ENCODE measurements around the gene ARHGEF10L.

ARHGEF10L gene

DNA sequence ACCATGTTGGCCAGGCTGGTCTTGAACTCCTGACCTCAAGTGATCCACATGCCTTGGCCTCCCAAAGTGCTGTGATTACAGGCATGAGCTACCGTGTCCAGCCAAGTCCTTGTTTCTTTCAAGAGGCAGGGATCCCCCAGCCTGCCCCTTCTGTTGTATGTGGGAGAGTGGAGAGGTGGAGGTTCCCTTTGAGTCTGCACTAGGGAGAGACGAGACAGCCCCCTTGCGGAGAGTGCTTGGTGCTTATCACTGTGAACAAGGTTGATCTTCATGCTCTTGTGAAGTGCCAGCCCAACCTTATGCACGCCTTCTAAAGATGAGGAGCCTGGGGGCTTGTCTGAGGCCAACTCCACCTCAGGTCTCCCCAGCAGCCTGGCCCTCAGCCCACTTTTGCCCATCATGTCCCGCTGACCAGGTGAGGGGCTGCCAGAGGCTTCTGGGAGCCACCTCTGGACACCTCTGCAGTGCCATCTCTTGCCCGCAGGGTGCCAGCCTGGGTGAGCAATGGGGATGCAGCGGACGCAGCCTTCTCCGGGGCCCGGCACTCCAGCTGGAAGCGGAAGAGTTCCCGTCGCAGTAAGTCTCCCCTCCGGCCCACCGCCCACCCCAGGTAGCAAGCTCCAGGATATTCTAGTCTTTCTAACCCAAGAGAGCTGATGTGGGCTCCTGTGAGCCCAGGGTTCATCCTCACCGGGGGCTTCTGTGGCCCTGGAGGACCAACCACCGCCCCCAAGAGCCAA is 62.3 kb downstream of the ARHGEF10L start:
- no peak overlapping the region for H3K27ac ChIP-seq (ENCODE audit: low read length)
- peaks cover 18% of the 10 kb centered on the region for H3K36me3 ChIP-seq (ENCODE audit: insufficient read depth, low read depth, low read length)
- H3K9me3 ChIP-seq (ENCODE audit: insufficient read depth, low read depth, low read length) = no peaks in the 10 kb centered on the region
- H3K9ac ChIP-seq (ENCODE audit: low read depth, low read length) = no peak overlapping the region
- no peaks in the 10 kb centered on the region for H3K27me3 ChIP-seq (ENCODE audit: insufficient read depth, low read length)
- no peak overlapping the region for H3K4me3 ChIP-seq (ENCODE audit: low read length)
- H3K4me1 ChIP-seq (ENCODE audit: insufficient read depth, low read length) = no peaks in the 10 kb centered on the region

DNA sequence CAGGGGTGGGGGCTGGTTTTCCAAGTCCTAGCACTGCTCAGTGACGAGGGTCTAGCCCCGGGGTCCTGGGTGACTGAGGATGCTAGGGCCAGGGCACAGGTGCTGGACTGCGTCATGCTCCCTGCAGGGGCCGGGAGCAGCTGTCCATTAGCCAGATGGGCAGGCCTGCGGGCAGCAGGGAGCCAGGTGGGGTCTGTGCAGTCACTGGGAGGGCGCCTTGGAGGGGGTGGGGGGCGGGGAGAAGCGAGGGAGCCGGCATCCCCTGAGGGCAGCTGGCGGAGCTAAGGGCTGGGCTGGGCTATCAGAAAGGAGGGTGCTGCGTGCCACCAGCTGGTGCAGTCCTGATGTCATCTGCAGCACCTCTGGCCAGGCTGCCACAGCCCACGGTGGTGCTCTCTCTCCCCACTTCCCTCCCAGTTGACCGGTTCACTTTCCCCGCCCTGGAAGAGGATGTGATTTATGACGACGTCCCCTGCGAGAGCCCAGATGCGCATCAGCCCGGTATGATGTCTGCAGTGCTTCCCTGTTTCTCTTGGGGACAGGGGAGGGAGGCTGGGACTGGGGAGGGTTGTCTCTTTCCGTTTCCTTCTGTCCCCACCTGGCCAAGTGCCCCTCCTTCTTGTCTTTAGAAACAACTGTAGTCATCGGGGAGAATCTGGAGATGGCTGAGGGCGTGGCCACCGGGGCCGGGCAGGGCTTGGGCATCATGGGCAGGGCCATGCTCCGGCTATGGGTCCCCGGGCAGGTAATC is 63.8 kb downstream of the ARHGEF10L start:
- no peak overlapping the region for H3K9ac ChIP-seq (ENCODE audit: low read depth, low read length)
- H3K36me3 ChIP-seq (ENCODE audit: insufficient read depth, low read depth, low read length) = peaks cover 22% of the 10 kb centered on the region
- H3K9me3 ChIP-seq (ENCODE audit: insufficient read depth, low read depth, low read length) = no peaks in the 10 kb centered on the region
- H3K4me1 ChIP-seq (ENCODE audit: insufficient read depth, low read length) = no peaks in the 10 kb centered on the region
- no peak overlapping the region for H3K27ac ChIP-seq (ENCODE audit: low read length)
- no peak overlapping the region for H3K4me3 ChIP-seq (ENCODE audit: low read length)
- no peaks in the 10 kb centered on the region for H3K27me3 ChIP-seq (ENCODE audit: insufficient read depth, low read length)

DNA sequence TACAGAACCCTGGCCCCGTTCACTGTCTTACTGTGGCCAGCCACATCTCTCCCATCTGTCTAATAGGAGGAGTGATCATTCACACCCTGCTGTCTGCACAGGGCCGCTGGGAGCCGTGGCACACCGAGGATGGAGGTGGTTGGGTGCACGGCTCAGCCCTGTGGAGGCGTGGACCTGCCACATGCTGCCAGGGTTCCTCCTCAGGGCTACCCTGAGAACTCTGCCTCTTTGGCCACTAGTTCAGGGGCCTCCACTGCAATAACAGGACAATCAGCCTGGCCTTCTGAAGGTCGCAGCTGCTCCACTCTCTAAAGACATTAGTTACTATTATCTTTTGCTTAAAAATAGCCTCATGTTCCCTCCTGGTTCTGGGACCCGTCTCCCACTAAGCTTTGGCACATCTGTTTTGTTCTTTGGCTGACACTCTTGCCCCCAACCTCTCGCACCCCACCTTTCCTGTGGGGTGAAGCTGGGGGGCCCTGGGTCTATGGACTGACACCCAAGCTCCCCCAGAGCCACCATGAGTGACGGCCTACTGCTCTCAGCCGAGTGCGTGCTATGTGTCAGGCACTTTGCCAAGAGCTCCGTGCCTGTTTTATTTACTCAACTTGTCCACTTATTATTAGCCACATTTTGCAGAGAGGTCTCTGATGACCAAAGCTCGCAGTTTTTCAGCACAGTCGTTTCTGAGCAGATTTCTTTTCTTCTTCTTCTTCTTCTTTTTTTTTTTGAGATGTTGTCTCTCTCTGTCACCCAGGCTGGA is 66.3 kb downstream of the ARHGEF10L start:
- H3K27ac ChIP-seq (ENCODE audit: low read length) = no peak overlapping the region
- no peak overlapping the region for H3K9ac ChIP-seq (ENCODE audit: low read depth, low read length)
- no peaks in the 10 kb centered on the region for H3K9me3 ChIP-seq (ENCODE audit: insufficient read depth, low read depth, low read length)
- no peaks in the 10 kb centered on the region for H3K4me1 ChIP-seq (ENCODE audit: insufficient read depth, low read length)
- H3K4me3 ChIP-seq (ENCODE audit: low read length) = no peak overlapping the region
- peaks cover 23% of the 10 kb centered on the region for H3K36me3 ChIP-seq (ENCODE audit: insufficient read depth, low read depth, low read length)
- no peaks in the 10 kb centered on the region for H3K27me3 ChIP-seq (ENCODE audit: insufficient read depth, low read length)

DNA sequence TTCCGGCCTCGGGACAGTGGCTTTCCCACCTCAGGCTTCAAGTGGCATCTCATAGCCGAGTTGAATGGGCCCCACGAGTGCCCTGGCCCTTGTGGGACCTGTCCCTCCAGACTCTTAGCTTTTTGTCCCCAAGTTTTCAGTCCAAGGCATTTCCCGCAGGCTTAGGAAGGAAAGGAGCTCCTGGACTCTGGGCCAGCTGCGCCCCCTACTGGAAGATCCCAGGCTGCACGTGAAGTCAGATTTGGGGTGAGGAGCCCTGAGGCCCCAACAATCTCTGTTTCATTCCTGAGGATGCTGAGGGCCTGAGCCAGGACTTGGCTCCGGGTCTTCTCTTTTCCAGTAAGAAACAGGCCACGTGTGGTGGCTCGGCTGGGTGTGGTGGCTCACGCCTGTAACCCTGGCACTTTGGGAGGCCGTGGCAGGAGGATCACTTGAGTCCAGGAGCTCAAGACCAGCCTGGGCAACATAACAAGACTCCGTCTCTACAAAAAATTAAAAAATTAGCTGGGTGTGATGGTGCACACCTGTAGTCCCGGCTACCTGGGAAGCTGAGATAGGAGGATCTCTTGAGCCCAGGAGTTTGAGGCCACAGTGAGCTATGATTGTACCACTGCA is 67.4 kb downstream of the ARHGEF10L start:
- H3K9me3 ChIP-seq (ENCODE audit: insufficient read depth, low read depth, low read length) = no peaks in the 10 kb centered on the region
- no peak overlapping the region for H3K27ac ChIP-seq (ENCODE audit: low read length)
- H3K4me1 ChIP-seq (ENCODE audit: insufficient read depth, low read length) = no peaks in the 10 kb centered on the region
- H3K27me3 ChIP-seq (ENCODE audit: insufficient read depth, low read length) = no peaks in the 10 kb centered on the region
- peaks cover 29% of the 10 kb centered on the region for H3K36me3 ChIP-seq (ENCODE audit: insufficient read depth, low read depth, low read length)
- no peak overlapping the region for H3K4me3 ChIP-seq (ENCODE audit: low read length)
- no peak overlapping the region for H3K9ac ChIP-seq (ENCODE audit: low read depth, low read length)

DNA sequence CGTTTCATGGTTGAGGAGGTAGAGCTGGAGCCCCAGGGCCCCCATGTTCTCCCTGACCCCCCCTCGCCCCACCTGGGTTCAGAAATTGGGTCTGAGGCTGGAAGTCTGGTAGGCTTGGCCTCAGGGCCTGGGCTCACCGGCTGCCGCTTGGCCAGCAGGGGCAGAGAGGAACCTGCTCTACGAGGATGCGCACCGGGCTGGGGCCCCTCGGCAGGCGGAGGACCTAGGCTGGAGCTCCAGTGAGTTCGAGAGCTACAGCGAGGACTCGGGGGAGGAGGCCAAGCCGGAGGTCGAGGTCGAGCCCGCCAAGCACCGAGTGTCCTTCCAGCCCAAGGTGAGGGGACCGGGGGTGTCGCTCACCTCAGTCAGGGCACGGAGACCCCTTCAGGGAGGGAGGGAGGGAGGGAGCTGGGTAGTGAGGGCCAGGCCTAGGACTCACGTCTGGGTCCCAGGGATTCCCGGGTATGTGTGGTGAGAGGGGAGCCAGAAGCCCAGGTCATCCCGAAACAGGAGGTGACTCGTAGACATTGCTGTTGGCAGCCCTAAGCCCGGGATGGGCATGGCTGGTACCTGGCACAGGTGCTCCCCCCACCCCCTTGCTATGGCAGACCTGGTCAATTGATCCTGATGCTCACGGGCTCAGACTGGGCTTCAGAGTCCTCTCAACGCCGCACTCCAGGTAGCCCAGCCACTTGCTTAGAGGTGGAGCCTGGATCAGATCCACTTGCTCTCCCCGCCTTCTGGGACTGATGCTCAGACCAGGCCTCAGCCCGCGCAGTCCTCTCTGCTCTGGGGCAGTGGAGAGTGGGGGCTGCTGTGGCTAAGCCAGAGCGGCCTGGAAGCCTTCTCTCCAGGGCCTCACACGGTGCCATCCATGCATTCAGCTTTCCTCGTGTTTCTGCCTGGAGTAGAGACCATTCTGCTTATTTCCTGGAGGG is 68.4 kb downstream of the ARHGEF10L start:
- Histone ChIP-seq H3K36me3 (ENCODE audit: insufficient read depth, low read depth, low read length) (peaks cover 29% of the 10 kb centered on the region), H3K4me3 (ENCODE audit: low read length) (no peak overlapping the region), H3K9ac (ENCODE audit: low read depth, low read length) (no peak overlapping the region), H3K27ac (ENCODE audit: low read length) (no peak overlapping the region), H3K27me3 (ENCODE audit: insufficient read depth, low read length) (no peaks in the 10 kb centered on the region), H3K4me1 (ENCODE audit: insufficient read depth, low read length) (no peaks in the 10 kb centered on the region), H3K9me3 (ENCODE audit: insufficient read depth, low read depth, low read length) (no peaks in the 10 kb centered on the region)

DNA sequence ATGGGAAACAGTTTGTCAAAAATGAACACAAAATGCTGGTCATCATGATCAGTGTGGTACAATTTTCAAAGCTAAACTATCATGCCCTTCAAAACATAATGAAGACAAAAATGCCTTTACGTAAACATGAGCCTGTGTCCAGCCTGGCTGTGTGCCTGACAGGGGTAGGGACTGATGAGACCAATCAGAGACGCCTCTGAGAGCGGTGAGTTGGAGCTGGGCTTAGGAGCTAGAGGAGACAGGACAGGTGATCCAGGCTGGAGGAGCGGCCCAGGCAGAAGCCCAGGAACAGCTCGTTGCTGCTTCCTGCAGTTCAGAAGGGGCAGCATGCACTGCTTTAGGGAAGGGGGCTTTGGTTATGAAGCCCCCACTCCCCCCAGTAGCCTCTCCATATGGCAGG is 70.0 kb downstream of the ARHGEF10L start:
- no peak overlapping the region for H3K9ac ChIP-seq (ENCODE audit: low read depth, low read length)
- H3K4me3 ChIP-seq (ENCODE audit: low read length) = no peak overlapping the region
- no peaks in the 10 kb centered on the region for H3K4me1 ChIP-seq (ENCODE audit: insufficient read depth, low read length)
- peaks cover 27% of the 10 kb centered on the region for H3K36me3 ChIP-seq (ENCODE audit: insufficient read depth, low read depth, low read length)
- H3K27me3 ChIP-seq (ENCODE audit: insufficient read depth, low read length) = no peaks in the 10 kb centered on the region
- no peaks in the 10 kb centered on the region for H3K9me3 ChIP-seq (ENCODE audit: insufficient read depth, low read depth, low read length)
- H3K27ac ChIP-seq (ENCODE audit: low read length) = no peak overlapping the region

DNA sequence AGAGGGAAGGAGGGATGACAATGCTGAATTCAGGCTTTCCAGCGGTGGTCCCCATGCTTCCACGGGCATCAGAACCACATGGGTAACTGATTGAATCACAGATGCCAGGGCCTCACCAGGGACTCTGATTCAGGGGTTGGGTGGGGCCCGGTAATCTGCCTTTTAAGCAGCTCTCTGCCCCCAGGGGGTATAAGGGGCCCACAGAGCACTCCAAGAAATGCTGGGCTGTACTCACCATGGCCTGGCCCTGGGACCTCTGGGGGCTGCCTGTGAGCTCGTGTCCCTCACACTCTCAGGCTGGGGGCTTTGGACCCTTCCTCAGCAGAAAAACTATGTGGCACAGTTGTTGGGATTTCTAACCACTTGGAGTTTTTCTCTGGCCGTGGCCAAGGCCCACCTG is 70.6 kb downstream of the ARHGEF10L start:
- Histone ChIP-seq H3K9ac (ENCODE audit: low read depth, low read length) (no peak overlapping the region), H3K4me1 (ENCODE audit: insufficient read depth, low read length) (no peaks in the 10 kb centered on the region), H3K27ac (ENCODE audit: low read length) (no peak overlapping the region), H3K9me3 (ENCODE audit: insufficient read depth, low read depth, low read length) (no peaks in the 10 kb centered on the region), H3K36me3 (ENCODE audit: insufficient read depth, low read depth, low read length) (peaks cover 22% of the 10 kb centered on the region), H3K4me3 (ENCODE audit: low read length) (no peak overlapping the region), H3K27me3 (ENCODE audit: insufficient read depth, low read length) (no peaks in the 10 kb centered on the region)

DNA sequence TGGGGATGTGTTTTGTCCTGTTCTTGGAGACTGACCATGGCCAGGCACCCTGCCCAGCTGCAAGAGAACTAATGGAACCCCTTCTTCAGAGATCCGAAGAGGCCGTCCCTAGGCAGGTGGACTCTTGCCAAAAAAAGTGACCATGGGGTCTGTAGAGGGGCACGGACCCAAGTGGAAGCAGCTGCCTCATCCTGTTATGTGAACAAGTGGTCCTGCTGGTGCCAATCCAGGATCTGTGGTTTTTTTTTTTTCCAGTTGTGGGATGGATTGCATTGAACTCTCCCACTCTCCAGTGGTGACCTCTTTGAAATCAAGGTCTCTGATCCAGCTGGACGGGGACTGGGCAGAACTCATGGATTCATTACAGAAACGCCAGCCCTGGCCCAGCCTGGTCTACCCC is 71.2 kb downstream of the ARHGEF10L start:
- Histone ChIP-seq H3K27me3 (ENCODE audit: insufficient read depth, low read length) (no peaks in the 10 kb centered on the region), H3K4me3 (ENCODE audit: low read length) (no peak overlapping the region), H3K9me3 (ENCODE audit: insufficient read depth, low read depth, low read length) (no peaks in the 10 kb centered on the region), H3K9ac (ENCODE audit: low read depth, low read length) (no peak overlapping the region), H3K4me1 (ENCODE audit: insufficient read depth, low read length) (no peaks in the 10 kb centered on the region), H3K36me3 (ENCODE audit: insufficient read depth, low read depth, low read length) (peaks cover 20% of the 10 kb centered on the region), H3K27ac (ENCODE audit: low read length) (no peak overlapping the region)

DNA sequence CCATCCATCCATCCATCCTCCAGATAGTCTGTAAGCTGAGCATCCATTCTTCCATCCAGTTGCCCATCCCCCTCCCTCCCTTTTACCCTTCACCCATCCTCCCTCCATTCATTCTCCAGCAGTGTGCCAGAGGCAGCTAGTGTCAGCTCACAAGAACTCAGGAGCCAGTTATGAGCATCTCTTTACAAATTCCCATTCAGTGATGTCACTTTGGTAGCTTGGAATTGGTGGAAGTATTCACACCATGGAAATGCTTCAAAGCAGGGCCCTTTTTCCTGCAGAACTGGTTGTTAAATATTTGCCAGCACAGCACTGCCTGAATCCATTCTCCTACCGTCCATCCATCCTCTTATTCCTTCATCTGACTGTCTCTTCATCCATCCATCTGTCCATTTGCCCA is 72.5 kb downstream of the ARHGEF10L start:
- Histone ChIP-seq H3K36me3 (ENCODE audit: insufficient read depth, low read depth, low read length) (peaks cover 20% of the 10 kb centered on the region), H3K4me3 (ENCODE audit: low read length) (no peak overlapping the region), H3K4me1 (ENCODE audit: insufficient read depth, low read length) (no peaks in the 10 kb centered on the region), H3K27ac (ENCODE audit: low read length) (no peak overlapping the region), H3K9me3 (ENCODE audit: insufficient read depth, low read depth, low read length) (no peaks in the 10 kb centered on the region), H3K9ac (ENCODE audit: low read depth, low read length) (no peak overlapping the region), H3K27me3 (ENCODE audit: insufficient read depth, low read length) (no peaks in the 10 kb centered on the region)

DNA sequence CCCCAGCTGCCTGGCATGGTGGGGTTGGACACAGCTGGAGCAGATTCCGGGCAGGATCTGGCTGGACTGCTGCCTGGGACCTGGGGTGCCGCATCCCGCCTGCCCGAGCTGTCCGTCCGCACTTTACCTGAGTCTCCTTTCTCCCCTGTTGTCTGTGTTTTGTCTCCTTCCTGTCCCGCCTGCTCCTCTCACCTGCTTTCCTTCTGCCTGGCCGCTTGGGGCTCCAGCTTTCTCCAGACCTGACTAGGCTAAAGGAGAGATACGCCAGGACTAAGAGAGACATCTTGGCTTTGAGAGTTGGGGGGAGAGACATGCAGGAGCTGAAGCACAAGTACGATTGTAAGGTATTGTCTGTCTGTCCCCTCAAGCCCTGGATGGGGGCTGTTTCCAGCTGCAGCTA is 73.3 kb downstream of the ARHGEF10L start:
- no peak overlapping the region for H3K27ac ChIP-seq (ENCODE audit: low read length)
- no peaks in the 10 kb centered on the region for H3K27me3 ChIP-seq (ENCODE audit: insufficient read depth, low read length)
- H3K4me1 ChIP-seq (ENCODE audit: insufficient read depth, low read length) = no peaks in the 10 kb centered on the region
- H3K4me3 ChIP-seq (ENCODE audit: low read length) = no peak overlapping the region
- no peaks in the 10 kb centered on the region for H3K9me3 ChIP-seq (ENCODE audit: insufficient read depth, low read depth, low read length)
- H3K9ac ChIP-seq (ENCODE audit: low read depth, low read length) = no peak overlapping the region
- peaks cover 16% of the 10 kb centered on the region for H3K36me3 ChIP-seq (ENCODE audit: insufficient read depth, low read depth, low read length)

DNA sequence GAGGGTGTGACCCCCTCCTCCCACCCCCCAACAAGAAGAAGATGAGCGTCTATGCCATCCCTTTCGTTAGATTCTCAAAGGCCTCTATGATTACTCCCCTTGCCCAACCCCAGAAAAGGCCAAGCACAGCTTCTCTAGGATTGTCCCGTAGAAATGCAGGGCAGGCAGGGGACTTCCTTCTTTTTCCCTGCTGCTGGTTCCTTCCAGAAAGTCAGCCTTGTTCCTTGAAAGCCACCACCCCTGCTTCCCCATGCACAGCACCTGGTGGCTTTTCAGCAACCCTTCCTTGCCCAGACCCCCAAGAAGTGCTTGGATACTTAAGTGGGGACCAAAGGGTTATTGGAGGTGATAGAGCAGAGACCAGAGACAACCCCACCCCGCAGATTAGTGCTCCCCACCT is 75.1 kb downstream of the ARHGEF10L start:
- H3K9ac ChIP-seq (ENCODE audit: low read depth, low read length) = no peak overlapping the region
- no peak overlapping the region for H3K27ac ChIP-seq (ENCODE audit: low read length)
- H3K4me1 ChIP-seq (ENCODE audit: insufficient read depth, low read length) = no peaks in the 10 kb centered on the region
- peaks cover 21% of the 10 kb centered on the region for H3K36me3 ChIP-seq (ENCODE audit: insufficient read depth, low read depth, low read length)
- no peaks in the 10 kb centered on the region for H3K9me3 ChIP-seq (ENCODE audit: insufficient read depth, low read depth, low read length)
- H3K27me3 ChIP-seq (ENCODE audit: insufficient read depth, low read length) = no peaks in the 10 kb centered on the region
- no peak overlapping the region for H3K4me3 ChIP-seq (ENCODE audit: low read length)

Data from iPS-20b (cell line).